Activated T-cell treated with anti-CD3 and anti-CD28 coated beads for 24 hours (primary cell): ENCODE results near the gene CRTAC1.
"Not testable (repeated sequence)": the region's sequence is repeated elsewhere in the genome, so short reads cannot be mapped to it uniquely, and the experiment has no call there.

Source experiments
- DNase-seq: peaks from one replicate; pipeline ENCODE4 v3.0.0-alpha.2; 2020; ENCODE audit warnings: low read depth

The CRTAC1 gene

DNA sequence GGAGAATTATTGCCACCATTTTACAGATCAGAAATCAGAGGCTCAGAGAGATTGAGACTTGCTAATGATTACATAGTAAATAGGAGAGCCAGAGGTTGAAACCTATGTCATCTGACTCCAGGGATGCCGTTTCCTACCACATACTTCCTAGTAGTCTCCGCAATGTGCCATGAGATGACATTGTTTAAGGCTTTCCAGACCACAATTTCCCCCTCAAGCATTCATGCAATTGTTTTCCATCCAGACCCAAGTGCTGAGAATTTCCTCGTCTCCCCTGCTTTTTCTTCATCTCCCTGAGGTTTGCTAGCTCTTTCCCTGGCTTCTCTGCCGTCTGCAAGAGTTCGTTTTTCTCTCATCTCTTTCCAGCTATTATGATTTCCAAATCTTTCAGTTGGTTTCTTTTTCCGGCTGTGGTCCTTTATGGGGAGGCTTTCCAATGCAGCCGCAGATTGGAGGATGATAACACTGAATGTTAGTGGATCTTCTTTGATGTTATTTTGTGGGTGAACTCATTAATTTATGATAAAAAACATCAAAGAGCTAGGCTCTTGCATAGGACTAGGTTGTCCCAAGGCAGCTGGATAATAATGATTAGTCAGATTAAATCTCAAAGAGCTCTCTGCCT, 187.7 kb downstream of the CRTAC1 start:
- DNase-seq, result no peak

DNA sequence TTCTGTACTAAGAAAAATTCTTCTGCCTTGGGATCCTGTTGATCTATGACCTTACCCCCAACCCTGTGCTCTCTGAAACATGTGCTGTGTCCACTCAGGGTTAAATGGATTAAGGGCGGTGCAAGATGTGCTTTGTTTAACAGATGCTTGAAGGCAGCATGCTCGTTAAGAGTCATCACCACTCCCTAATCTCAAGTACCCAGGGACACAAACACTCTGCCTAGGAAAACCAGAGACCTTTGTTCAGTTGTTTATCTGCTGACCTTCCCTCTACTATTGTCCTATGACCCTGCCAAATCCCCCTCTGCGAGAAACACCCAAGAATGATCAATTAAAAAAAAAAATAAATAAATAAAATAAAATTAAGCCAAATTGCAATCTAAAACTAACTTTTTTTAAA, 188.3 kb downstream of the CRTAC1 start:
- not testable (repeated sequence) for DNase-seq

DNA sequence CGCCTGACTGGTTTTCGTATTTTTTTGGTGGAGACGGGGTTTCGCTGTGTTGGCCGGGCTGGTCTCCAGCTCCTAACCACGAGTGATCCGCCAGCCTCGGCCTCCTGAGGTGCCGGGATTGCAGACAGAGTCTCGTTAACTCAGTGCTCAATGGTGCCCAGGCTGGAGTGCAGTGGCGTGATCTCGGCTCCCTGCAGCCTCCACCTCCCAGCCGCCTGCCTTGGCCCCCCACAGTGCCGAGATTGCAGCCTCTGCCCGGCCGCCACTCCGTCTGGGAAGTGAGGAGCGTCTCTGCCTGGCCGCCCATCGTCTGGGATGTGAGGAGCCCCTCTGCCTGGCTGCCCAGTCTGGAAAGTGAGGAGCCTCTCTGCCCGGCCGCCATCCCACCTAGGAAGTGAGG, 189.3 kb downstream of the CRTAC1 start:
- not testable (repeated sequence) for DNase-seq

DNA sequence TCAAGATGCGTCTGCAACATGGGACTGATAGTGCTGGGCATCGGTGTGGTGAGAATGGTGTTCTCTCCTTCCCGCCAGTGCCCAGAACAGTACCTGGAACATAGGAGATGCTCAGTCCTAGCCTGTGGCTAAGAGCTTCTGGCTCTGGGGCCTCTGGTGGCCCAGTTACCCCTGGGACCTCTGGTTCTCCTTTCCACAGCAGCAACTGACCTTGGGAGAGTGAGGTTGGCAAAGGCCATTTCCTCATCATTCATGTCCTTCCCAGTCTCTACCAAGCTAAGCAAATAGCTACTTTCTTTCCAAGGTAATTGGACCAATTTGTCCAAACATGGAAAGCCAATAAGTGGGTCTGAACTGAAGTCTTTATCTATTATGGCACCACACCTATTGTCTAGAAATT, 192.3 kb downstream of the CRTAC1 start:
- DNase-seq, result no peak

DNA sequence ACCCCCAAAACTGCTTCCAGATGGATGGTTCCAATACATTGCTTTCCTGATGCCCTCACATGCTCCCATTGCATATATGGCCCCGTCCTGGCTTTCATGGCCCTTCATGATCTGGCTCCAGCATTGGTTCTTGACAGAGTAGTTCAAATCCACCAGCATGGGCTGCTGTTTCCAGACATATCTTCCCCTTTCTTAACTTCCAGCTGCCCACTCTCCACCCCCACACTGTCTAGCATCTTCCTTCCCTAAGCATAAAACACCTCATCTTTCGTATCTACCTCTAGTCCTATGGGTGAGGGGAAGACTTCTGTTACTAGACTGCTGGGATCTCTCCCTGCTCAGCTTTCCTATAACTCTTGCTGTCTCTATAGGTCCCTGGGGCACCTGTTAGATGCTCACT, 194.0 kb downstream of the CRTAC1 start:
- no peak for DNase-seq

DNA sequence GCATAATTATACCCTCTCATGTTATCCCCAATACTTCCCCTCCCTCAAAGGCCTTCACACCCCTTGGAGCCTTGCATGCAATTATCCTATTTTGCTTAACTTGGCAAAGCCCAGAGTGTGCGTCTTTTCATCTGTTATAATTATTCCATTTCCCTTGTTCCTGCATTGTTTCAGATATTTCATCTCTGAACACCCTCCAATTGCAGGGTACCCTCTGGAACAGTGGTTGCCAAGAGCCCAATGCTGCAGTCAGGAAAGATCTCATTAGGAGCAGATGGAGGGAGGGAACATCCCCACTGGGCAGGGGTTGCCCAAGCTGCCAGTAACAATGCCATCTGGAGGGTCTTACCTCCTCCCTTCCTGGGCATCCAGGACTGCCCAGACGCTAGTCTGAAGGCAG, 199.2 kb downstream of the CRTAC1 start:
- no peak for DNase-seq

DNA sequence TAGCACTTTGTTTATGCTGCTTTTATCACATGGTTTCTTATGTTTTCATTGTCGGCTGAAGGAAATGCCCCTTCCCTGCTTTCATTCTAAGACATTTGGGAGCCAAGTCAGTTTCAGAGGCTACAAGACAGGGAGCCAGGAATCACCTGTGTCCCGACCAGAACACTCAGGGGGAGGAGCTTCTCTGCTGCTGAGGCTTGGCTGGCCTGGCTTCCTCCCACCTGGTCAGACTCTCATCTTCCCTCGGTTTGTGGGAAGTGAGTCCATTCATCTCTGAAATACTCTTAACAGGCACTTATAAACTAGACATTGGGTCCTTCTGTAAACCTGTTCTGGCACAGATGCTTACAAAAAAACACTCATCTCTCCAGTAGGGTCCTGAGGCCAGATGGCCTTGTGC, 200.4 kb downstream of the CRTAC1 start:
- no peak for DNase-seq

DNA sequence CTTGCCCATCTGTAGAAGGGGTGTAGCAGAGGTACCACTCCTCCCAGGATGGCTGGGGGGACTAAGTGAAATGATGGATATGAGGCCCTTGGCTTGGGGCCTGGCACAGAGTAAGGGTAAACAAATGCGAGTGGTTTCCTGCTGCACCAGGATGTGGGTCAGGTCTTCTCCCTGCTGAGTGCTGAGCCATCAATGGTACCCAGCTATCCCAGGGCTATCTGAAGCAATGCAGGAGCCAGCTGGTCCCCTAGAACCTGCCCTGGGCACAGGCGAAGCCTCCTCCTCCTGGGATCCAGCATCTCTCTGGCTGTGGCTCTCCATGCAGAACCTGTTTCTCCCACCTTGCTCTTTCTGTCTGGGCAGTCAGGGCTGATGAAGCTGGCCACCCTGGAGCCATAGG, 201.7 kb downstream of the CRTAC1 start:
- DNase-seq, result no peak

DNA sequence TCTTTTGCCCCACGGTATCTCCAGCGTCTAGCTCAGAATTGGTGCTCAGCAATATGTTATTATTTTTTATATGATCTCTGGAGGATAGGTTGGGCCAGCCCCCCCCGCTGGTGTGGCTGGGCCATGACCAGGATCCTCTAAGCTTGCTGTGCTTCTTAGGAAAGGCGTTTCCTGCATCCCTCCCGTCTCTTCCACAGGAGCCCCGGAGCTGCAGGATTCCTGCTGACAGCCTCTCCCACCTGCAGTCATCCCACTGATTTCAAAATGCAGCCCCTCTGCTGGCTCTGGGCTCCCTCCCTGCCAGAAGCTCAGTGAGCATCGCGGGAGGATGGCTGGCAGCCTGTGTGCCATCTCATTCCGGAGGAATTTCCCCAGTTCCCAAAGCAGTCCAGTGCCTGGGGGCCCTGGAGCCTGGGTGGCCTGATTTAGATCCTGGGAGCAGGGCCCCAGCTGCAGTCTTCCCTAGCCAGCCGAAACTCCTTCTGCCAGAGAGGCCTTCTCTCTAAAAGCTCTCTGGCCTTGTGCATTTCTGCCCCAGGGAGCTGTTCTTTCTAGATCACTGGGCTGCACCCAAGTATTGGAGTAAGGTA, 202.6 kb downstream of the CRTAC1 start:
- no peak for DNase-seq

DNA sequence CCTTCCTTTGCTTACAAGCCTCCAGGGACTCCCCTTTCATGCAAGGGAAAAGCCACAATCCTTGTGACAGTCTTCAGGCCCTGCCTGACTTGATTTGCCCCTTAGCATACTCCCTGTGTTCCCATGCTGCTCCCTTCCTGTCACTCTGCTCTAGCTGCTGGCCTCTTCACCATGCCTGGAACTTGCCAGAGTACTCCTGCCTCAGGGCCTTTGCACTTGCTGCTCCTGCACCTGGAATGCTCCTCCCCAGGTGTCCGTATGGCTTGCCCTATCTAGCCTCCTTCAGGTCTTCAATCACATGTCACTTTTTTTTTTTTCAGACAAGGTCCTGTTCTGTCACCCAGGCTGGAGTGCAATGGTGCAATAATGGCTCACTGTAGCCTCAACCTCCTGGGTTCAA, 203.5 kb downstream of the CRTAC1 start:
- no peak for DNase-seq

DNA sequence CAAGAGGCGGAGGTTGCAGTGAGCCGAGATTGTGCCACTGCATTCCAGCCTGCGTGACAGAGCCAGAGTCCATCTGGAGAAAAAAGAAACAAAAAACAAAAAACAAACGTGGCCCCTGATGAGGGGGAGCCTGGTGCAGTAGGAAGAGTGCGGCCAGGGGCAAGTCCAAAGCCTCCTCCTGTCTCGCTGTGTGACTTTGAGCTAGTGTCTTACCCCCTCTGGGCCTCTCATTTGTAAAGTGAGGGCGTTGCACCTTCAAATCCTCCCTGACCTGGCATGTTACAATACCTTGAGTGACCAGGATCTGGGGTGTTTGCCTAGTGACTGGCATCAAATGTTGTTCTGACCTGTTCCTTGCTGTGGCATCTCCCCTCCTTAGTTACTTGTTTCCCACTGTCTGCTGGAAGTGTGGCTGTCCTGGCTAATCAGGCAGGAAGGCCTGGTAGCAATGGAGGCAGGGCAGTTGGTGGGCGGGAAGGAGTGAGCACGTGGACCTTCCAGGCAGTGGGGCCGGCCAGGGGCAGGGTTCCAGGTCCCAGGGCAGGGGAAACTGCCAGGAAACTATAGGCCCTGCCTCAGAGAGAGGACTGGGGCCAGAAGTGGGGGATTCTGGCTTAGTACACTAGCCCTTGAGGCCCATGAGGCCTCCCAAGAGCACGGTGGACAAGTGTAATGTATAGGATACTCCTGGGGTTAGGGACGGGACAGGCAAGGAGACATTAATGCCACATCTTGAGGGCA, 205.2 kb downstream of the CRTAC1 start:
- no peak for DNase-seq

DNA sequence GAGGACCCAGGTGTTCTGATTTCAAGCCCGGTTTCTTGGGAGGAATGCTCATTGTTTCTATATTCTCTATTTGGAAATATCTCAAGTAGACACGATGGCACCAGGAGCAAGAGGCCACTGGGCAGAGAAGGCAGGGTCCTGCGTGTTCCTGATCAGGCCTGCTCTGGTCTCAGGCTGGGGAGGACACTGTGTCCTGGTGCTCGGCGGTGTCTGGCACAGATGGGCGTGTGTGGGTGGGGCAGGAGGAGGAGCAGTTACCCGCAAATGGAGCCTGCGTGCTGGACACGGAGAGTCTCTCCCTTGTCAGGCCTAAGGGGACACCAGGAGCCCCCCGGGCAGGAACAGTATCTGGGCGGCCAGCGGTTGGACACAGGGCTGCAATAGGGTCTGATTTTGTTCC, 206.7 kb downstream of the CRTAC1 start:
- DNase-seq, result no peak

DNA sequence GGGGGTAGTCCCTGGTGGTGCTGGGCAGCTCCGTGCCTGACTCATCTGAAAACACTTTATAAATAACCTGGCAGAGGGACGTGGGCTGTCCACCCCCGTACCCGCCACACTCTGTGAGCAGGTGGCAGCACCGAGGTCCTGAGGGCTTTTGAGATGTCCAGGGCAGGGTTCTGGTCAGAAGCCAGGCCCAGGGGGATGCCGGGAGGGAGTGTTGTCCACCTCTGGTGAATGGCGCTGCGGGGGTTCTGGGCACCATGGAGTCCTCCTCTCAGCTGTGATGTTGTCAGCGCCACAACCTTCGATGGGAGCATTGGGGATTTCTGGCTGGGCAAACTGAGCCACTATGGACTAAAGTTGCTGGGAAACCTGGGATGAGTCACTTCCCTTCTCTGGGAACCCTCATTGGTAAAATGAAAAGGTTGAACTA, 208.1 kb downstream of the CRTAC1 start:
- DNase-seq, result no peak

DNA sequence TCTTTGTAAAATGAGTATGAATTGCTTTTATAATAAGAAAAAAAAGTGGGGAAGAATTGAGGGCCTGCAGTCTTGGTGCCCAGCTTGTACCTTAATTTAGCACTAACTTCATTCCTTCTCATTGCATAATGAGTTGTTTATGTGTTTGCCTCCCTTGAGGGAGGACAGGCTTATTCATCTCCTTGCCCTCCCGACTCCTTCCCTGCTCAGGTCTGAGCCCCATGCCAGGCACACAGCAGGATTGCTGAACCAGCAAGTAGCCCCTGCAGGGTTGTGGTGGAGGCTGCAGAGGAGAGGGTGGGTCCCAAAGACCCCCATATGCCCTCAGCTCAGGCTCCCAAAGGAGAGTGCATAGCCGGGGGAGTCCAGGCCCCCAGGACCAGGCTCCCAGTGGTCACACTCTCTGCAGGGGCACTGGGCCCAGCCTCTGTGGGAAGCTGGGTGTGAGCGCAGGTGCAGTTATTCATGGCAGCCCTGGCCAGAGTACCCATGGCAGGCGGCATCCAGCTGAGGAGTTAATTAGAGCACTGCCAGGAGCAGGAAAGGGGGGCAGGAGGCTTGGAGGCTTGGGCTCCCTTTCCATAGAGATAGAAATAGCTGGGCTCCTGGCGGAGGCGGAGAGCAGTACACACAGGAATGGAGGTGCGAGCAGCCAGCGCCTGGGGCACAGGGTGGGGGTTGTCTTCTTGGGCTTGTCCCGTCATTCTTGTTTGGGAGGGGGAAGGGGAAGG, 208.9 kb downstream of the CRTAC1 start:
- no peak for DNase-seq

DNA sequence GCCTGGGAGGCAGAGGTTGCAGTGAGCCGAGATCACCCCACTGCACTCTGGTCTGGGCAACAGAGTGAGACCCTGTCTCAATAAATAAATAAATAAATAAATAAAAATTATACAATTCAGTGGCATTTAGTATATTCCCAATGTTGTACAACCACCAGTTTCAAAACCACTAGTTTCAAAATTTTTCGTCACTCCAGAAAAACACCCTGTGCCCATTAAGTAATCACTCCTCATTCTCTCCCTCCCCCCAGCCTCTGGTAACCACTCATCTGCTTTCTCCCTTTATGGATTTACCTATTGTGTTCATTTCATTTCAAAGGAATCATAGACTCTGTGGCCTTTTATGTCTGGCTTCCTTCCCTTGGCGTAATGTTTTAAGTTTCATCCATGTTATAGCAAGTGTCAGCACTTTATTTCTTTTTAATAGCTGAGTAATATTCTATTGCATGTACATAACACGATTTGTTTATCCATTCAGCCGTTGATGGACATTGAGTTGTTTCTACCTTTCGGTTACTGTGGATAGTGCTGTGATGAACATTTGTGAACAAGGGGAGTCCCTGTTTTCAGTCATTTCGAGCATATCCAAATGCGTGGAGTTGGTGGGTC, 210.2 kb downstream of the CRTAC1 start:
- no peak for DNase-seq

DNA sequence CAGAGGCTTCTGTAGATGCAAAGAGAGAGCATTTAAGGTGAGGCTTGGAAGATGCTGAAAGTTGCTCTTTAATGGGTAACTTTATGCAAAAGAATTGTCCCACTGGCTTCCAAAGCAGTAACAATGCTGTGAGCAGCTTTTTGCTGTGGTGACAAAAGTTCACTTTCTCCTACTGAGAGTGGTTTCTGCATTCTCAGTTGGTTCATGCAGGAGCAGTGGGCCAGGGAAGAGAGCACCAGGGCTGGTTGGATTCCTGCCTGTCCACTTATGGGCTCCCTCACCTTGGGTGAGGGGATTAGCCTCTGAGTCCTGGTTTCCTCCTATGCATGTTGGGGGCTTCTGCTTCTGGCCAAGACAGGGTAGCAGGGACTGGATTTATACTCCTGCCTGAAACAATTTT, 211.8 kb downstream of the CRTAC1 start:
- no peak for DNase-seq

DNA sequence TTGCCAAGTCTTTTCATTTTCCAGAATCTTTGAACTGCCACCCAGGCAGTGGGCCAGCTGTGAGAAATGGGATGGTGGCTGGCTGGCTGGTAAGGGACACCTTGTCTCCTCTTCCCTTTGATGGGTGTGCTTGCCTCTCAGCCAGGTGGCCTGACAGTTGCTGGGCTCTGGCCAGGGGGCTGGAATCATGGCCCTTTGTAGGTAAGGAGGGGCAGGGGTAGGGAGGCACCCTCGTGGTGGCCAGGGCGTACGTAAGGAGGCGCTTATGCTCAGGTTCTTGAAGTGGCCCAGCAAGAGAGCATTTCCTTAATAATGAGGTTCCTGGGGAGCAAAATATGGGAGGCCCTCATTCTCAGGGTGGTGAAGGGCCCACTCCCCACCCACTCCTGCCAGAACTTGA, 213.8 kb downstream of the CRTAC1 start:
- DNase-seq, result no peak
